ENCODE measurements around the gene SPAG6. TPM values are rescaled to one million over a fixed set of nuclear protein-coding genes. Genes with fewer than 3 reads are reported as not detected.

The SPAG6 gene
- total RNA-seq, 6 experiments from 2014 or later, result not detected

DNA sequence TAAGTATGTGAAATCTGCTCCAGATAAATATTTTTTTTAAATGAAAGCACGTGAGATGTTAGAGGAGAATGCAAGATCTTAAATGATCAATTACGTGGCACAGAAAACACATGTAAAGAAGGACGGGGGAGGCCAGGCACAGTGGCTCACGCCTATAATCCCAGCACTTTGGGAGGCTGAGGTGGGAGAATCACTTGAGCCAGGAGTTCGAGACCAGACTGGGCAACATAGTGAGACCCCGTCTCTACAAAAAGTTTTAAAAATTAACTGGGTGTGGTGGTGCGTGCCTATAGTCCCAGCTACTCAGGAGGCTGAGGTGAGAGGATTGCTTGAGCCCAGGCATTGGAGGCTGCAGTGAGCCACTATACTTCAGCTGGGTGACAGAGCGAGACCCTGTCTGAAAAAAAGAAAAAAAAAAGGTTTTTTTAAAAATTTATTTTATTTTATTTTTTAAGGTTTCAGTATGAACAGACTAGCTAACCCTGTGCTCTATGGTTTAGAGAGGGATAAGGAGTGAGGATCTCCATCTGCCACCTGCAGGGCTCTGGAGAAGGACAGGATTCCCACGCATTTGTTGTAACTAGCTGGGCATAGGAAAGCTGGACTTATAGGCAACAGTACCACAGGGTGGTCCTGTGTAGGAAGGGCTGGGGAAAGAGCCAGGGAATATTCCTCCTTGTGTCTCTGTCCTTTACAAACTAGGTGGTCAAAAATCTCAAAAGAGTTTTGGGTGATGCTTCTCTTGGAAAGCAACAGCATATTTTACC, 113.2 kb downstream of the SPAG6 start:
- Mint-ChIP-seq H3K27ac (no peak overlapping the region), H3K4me3 (no peak overlapping the region), H3K36me3 (ENCODE audit: low read depth) (no peaks in the 10 kb centered on the region), H3K9me3 (no peaks in the 10 kb centered on the region), H3K4me1 (ENCODE audit: low read depth) (no peaks in the 10 kb centered on the region), H3K27me3 (ENCODE audit: insufficient read depth) (peaks cover 18% of the 10 kb centered on the region; the same call in 1 of the 2 replicates)
- DNase-seq, result no peak
- TF ChIP-seq CTCF (IDR thresholded peaks at IDR 0.05), result no peak

DNA sequence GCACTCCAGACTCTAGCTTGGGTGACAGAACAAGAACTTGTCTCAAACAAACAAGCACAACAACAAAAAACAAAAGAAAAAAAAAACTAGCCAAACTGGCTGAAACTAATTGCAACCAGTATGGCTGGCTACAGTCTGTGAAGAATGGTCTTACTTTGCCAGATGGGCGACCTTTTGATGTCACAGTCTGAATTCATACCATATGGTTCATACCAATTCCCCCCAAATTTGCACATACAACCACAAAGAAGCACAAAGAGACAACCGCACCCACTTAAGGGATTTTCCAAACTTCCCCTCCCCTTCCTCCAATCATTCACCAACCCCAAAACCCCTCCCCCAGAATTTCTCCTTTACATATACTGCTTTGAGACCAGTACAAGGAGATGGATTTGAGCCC, 114.2 kb downstream of the SPAG6 start:
- Mint-ChIP-seq H3K36me3 (ENCODE audit: low read depth) (no peaks in the 10 kb centered on the region), H3K27ac (no peak overlapping the region), H3K4me3 (no peak overlapping the region), H3K9me3 (no peaks in the 10 kb centered on the region), H3K4me1 (ENCODE audit: low read depth) (no peaks in the 10 kb centered on the region), H3K27me3 (ENCODE audit: insufficient read depth) (peaks cover 11% of the 10 kb centered on the region)
- no peak for TF ChIP-seq CTCF (IDR thresholded peaks at IDR 0.05)
- no peak for DNase-seq

DNA sequence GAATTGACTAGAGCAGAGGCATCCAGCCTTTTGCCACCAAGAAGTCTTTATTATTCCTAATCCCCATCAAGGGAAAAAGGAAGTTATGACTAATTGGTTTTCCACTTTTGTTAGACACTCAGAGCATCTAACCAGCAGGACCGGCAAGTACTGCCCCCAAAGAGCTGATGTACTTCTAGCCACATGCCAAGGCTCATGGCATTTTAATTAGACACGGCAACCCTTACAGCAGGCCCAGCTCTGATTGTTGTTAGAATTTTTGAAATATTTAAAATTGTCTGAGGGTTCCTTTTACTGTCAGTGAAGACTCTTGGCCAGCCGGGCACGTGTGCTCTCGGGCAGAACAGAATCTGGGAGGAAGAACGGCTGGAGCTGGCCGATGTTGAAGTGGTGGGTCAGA, 114.8 kb downstream of the SPAG6 start:
- TF ChIP-seq CTCF (IDR thresholded peaks at IDR 0.05), result no peak
- H3K4me3 Mint-ChIP-seq, result no peak overlapping the region
- DNase-seq, result no peak
- H3K27ac Mint-ChIP-seq, result no peak overlapping the region
- H3K4me1 Mint-ChIP-seq (ENCODE audit: low read depth), result no peaks in the 10 kb centered on the region
- H3K9me3 Mint-ChIP-seq, result no peaks in the 10 kb centered on the region
- H3K36me3 Mint-ChIP-seq (ENCODE audit: low read depth), result no peaks in the 10 kb centered on the region
- H3K27me3 Mint-ChIP-seq (ENCODE audit: insufficient read depth), result peaks cover 9% of the 10 kb centered on the region

- Mint-ChIP-seq H3K4me1 (ENCODE audit: low read depth) (no peaks in the 10 kb centered on the region), H3K9me3 (no peaks in the 10 kb centered on the region), H3K36me3 (ENCODE audit: low read depth) (no peaks in the 10 kb centered on the region), H3K27me3 (ENCODE audit: insufficient read depth) (peaks cover 9% of the 10 kb centered on the region), H3K27ac (no peak overlapping the region), H3K4me3 (no peak overlapping the region)
- no peak for TF ChIP-seq CTCF (IDR thresholded peaks at IDR 0.05)
- no peak for DNase-seq
Observed at GRCh38 chr10:22460531-22461403, 115.5 kb downstream of the SPAG6 start.

DNA sequence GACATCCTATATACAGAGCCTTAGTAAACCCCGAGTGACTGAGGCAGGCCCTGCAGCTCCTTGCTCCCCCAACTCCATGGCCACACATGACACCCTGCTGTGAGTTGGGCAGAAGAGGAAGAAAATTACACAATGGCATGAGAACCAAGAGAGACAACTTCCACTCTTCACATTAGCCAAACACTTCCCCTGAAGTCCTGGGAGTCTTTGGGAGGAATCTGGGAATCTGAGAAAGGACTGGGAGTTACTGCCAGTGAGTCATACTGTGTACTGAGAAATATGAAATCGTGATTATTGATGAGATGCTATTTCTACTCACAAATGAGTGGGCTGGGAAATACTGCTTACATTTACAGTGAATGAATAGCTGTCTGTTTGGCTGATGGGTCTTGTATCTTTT, 116.6 kb downstream of the SPAG6 start:
- no peaks in the 10 kb centered on the region for H3K9me3 Mint-ChIP-seq
- no peak overlapping the region for H3K27ac Mint-ChIP-seq
- no peak for DNase-seq
- H3K4me1 Mint-ChIP-seq (ENCODE audit: low read depth), result no peaks in the 10 kb centered on the region
- peaks cover 10% of the 10 kb centered on the region for H3K27me3 Mint-ChIP-seq (ENCODE audit: insufficient read depth)
- H3K4me3 Mint-ChIP-seq, result no peak overlapping the region
- H3K36me3 Mint-ChIP-seq (ENCODE audit: low read depth), result no peaks in the 10 kb centered on the region
- TF ChIP-seq CTCF (IDR thresholded peaks at IDR 0.05), result no peak

Measured in HFFc6 (cell line).